Measurements from ENCODE around the gene DSE.

Gene DSE

DNA sequence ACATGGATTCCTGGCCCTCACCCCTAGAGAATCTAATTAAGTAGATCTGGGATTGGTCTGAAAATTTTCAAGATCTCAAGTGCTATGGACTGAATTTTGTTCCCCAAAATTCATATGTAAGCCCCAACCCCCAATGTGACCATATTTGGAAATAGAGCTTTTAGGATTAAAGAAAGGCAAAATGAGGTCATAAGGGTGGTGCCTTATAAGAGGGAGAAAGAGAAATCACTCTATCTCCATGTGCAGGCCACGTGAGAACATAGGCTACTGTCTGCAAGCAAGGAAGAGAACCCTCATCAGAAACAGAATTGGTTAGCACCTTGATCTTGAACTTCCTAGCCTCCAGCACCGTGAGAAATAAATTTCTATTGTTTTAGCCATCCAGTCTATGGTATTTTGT, 8.5 kb upstream of the DSE start:
- no peak for DNase-seq (ENCODE audit: low read depth in 2 of 2)

DNA sequence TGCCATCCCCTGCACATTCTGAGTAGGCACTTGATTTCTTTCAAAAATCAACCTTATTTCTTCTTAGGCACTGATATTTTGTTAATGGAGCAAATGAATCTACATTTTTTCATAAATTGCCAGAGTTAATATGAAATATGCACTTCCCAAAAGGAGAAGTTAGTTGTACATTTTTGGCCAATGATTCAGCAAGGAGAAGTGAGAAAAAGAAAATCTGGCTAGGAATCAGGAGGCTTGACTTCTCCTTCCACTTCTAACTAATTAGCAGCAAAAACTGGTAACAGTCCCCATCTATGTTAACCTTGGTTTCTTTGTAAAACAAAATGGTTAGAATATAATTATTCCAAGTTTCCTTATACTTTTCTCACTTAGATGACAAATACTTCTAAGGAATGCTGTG, 7.0 kb upstream of the DSE start:
- DNase-seq (ENCODE audit: low read depth in 2 of 2), result no peak

DNA sequence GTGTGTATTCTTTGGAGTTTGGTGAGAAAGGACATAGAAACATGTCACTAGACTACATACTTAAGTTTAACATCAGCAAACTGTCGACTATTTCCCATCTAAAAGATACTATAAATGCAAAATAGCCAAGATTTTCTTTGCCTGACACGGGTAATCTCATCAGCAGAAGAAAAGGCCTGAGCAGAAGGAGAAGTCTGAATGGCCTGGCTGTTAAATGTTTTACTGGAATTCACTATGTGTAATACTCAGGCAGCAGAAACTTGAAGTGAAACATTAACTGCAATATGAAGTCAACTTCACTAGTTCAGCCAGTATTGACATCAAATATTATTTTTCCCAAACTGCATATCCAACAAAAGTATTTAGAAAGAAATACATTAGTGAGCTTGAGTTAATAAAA, 6.4 kb upstream of the DSE start:
- no peak for DNase-seq (ENCODE audit: low read depth in 2 of 2)

DNA sequence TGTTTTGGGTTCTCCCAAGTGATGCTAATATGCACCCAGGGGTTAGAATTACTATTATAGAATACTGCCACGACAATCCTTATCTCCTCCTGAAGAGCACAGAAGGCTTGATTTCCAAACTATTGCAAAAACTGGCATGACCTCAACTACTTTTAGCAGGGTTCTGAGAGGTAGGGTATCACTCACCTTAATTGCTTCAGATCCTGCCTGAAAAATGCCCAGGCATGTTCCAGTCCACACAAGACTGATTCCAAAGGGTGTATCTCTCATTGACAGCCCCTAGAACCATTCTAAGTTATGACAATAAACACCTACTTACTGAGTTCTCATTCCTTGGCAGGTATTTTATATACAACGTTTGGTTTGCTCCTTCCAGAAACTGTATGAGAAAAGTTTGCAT, 5.0 kb upstream of the DSE start:
- no peak for DNase-seq (ENCODE audit: low read depth in 2 of 2)

DNA sequence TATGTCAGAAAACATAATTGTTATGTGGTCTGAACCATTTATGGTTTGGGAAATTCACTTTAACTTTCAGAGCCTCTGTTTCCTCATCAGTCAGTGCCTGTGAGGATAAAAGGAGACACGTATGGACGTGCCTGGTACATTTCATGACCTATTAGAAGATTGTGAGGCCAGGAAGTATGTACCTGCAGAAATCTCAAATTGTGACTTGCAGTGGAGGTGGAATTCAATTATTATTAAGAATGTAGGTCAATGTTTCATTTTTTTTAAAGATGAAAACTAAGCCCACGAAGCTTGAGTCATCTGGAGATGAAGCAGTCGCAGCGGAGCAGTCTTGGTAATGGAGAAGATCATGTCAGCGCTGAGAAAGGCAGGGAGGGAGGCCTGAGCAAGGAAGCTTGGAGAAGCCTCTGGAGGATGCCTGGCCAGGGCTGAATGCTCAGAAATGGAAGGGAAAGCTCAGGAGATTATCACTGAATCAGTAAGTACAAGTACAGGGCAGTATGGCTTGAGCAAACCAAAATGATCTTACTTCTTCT, 3.9 kb upstream of the DSE start:
- DNase-seq (ENCODE audit: low read depth in 2 of 2), result no peak

DNA sequence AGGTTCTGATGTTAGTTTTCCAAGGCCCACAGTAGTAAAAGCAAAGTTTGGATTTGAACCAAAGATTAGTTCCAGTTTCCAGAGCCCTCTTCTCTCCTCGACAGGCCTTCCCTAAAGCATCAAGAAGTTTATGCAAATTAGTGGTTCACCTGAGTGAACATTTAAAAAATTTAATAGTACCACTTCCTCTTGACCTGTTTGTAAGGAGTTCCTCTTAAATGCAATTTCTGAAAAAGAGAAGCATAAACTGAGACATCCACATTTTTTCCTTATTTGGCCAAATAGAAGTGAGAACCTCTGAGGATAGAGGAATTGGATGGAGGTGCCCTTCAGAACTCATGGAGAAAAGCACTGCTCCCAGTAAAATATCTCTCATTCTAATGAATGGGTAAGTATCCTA, 1.2 kb upstream of the DSE start:
- DNase-seq (ENCODE audit: low read depth in 2 of 2), result no peak

DNA sequence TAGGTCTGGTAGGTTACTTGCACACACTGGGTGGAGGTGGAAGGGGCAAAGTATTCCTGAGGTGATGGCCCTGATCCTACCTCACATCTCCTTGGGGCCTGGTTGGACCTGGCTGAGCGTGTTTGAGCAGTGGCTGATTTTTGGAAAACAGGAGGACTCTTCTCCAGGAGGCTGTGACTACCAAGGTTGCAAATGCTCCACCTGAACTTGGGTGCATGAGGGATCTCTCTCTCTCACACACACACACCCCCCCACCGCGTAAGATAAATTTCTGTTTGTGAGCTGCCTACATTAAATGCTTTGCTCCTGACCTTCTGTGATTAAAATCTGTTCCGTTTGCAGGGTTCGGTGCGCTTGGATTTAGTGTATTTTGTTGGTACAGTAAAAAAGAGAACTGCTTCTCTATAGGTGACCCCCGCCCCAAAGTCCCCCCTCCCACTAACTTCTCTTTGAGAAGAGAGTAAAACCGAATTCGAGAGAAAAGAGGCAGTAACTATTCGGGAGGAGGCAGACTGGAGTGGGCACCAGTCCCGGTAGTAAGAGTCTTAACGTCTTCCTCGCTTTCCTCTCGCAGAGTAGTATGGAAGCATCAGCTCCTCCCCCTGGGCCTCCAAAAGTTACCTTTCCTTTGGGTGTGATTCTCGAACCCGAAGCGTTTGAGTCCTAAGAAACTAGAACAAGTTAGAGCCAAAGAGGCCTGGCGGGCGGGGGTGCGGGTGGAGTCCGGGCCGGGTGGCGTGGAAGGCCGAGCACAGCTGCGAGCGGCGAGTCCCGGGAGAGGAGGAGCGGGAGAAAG, 585 bp upstream of the DSE start:
- DNase-seq (ENCODE audit: low read depth in 2 of 2), result no peak

DNA sequence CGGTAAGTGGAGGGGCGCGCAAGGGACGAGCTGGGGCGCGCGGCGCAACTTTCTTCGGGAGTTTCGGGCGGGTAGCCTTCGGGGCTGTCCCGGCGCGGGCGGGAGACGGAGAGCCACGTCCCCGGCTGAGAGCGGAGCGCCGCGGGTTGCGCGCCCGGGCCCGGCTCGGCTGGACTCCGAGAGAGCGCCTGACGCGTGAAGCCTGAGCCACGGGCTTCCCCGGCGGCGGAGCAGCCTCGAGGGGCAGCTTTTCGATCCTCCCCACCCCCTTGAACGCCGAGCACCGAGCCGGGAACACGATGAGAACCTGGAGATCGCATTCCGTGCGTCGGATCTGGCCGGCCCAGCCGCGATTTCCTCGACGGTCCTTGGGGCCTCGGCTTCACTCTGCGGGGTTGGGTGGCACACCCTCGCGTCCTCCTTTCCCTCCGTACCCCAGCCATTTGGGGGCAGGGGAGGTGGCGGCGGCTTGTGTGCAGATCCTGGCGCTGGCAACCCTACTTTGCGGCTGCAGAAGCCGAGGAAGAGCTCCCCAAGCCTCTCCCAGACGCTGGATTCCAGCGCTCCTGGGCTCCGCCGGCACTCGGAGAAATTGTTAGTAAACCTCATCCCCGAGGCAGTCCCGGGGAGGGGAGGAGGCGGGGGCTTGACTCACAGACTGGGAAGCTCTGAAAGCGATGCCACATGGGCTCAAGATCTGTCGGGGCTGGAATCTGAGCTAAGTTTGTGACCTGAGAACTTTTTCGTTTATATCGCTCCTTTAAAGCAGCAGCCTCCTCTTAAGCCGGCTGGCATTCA, 572 bp downstream of the DSE start:
- DNase-seq (ENCODE audit: low read depth in 2 of 2), result no peak

DNA sequence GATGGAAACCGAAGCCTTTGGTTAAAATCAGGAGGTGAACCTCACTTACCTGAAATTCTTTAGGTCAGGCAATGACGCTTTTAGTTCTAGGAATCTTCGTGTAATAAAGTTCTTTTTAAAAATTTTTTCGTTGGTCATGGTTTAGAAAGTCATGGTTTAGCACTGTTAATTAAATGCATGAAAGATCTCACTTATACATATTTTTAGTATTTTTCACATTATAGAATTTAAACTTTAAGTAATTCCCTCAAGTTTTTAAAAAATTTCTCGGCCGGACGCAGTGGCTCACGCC, 1.1 kb downstream of the DSE start:
- no peak for DNase-seq (ENCODE audit: low read depth in 2 of 2)

DNA sequence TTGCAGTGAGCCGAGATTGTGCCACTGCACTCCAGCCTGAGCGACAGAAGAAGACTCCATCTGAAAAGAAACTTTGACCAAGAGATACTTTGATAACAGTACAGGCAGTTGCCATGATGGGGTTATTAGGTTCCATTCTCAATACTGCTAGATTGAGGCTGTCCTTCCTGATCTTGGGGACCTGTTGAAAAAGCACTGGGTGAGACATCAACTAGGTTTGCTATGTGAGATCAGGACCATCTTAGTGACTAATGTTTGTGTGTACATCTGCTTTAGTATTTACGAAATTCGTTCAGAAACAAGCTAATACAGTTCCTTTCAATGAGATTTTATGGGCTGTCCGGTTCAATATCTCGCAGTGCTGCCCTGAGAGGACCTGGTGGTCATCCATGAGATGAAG, 2.6 kb downstream of the DSE start:
- DNase-seq (ENCODE audit: low read depth in 2 of 2), result no peak

DNA sequence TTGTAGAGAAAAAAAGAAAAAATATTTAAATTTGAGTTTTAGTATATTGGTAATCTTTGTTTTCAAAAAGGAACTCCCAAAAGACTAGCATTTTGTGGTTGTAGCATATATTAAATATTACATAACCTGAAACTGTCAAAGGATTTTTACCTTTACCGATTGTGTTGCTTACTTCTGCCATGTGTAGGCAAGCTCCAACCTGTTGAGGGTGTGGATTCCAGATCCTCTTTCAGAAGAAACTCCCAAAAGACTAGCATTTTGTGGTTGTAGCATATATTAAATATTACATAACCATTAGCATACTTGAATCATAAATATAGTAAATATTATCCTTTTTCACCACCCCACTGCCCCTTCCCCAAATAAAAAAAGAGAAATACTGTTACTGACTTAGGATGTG, 3.2 kb downstream of the DSE start:
- no peak for DNase-seq (ENCODE audit: low read depth in 2 of 2)

DNA sequence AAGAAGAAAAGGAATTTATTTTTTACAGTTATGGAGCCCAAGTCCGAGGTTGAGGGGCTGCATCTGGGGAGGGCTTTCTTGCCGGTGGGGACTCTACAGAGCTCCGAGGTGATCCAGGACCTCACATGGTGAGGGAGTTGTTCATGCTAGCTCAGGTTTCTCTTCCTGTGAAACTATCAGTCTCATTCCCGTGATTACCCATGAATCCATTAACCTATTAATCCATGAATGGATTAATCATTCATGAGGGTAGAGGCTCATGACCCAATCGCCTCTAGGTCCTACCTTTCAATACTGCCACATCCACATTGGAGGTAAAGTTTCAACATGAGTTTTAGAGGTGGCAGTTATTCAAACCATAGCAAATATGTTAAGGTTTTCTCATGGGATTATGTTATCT, 3.8 kb downstream of the DSE start:
- DNase-seq (ENCODE audit: low read depth in 2 of 2), result no peak

DNA sequence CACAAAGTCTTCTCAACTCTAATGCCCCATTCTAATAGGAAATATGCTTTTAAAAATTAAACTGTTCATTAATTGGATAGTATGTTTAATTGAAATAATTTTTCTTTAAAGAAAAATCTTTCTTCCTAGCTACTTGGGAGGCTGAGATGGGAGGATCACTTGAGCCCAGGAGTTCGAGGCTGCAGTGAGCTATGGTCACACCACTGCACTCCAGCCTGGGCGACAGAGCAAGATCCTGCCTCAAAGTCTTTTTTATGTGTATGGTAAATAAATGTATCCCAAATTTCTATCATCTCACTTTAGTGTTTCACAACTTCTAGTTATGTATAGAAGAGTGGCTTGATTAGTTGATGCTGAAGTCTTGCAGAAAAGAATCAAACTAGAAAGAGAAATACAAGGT, 4.5 kb downstream of the DSE start:
- DNase-seq (ENCODE audit: low read depth in 2 of 2), result no peak

DNA sequence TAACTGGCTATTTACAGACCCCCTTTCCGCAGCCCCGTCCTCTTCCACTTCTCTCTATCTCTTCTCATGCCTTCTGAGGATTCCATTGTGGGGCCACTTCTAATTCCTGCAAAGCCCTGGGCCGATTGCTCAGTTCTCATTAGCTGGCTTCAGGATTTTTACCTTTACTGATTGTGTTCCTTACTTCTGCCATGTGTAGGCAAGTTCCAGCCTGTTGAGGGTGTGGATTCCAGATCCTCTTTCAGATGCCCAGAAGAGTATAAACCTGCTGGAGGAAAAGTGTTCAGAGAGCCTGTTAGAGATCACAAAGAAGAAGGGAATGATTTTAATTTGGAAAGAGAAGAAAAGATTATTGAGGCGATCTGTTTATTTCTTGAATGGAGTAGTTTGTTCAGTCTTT, 5.4 kb downstream of the DSE start:
- DNase-seq (ENCODE audit: low read depth in 2 of 2), result no peak

DNA sequence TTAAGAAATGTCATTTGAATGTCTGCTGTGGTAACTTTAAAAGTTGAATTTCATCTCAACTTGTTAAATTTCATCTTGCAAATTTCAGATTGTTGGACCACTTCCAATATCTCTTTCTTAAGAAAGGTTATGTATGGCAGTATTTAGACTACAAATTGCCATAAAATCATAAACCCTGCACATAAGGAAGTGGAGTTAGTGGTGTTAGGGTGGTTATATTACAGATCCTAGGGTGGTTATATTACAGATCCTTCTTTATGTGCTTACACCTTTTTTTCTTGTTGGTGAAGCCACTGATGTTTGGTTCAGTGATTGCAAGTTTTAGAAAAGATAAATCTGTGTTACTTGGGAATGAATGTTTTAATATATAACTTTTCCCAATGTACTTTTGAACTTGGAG, 9.0 kb downstream of the DSE start:
- DNase-seq (ENCODE audit: low read depth in 2 of 2), result no peak

DNA sequence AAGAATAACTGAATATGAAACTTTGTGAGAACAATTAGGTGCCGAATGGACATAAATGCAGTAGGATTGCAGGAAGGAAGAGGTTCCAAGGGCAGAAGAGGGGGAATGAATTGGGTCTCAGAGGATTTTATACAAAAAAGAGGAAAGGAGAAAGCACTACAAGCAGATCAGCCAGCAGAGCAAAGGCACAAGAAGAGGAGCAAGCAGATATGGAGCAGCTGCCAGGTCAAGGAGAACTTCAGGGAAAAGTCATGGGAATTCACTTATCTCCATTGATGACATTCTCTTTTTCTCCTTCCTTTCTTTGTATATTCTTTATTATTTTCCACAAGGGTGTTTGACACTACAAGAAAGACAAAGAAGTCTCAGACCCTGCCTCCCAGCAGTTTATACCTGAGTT, 9.6 kb downstream of the DSE start:
- DNase-seq (ENCODE audit: low read depth in 2 of 2), result no peak

DNA sequence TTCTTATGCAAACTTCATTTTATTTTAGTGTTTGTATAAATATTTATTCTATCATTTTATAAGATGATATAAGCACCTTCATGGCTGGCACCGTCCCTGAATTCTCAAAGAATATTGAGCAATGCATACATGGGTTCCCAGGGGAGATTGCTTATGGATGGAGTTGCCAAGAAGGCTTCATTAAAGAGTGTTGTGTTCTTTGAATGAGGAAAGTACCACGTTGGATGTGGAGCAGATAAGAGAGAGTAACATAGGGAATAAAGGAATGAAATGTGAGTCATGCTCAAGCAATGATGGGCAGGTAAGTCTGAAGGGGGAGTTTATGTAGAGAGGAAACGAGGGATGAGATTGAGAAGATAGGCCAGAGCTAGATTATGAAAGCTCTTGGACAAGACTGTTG, 10.3 kb downstream of the DSE start:
- no peak for DNase-seq (ENCODE audit: low read depth in 2 of 2)

DNA sequence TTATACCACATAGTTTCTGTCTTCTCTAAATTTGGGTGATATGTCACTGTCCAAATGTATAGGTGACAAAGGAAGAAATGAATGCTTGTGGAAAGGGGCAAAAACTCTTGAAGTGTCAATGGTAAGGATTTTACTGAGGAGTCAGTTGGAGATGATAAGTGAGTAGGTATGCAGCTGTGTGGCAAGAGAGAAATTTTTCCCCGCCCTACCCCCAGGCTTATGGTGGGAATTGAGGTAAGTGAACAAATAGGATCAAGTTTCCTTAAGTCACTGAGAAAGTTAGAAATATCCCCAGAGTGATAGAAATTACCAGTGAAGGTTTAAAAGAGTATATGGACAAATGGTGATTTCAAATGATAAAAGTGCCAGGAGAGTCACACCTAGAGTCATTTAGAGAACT, 11.8 kb downstream of the DSE start:
- no peak for DNase-seq (ENCODE audit: low read depth in 2 of 2)

DNA sequence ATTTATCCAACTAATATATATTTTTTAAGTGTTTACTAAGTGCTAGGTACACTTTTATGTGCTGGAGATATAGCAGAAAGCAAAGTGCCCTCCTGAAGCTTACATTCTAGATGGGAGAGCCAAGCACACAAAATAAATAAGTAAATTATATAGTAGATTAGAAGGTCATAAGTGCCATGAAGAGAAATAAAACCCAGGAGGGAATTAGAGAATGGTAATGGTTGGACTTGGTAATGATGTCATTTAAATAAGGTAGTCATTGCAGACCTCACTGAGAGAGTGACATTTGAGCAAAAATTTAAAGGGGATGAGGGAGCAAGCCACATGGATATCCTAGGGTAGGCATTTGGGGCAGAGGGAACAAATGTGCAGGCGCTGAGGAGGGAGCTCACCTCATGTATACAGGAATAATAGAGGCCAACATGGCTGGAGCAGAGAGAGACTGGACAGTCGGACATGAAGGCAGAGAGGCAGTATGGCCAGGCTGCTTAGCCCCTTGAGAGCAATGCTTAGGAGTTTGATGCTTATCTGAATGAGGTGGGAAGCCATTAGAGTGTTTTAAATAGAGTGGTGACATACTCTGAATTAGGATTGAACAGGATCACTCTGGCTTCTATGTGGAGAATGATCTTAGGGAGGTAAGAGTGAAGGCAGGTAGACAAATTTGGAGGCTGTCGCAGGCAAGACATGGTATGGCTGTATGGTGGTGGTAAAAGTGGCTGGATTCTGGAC, 14.1 kb downstream of the DSE start:
- no peak for DNase-seq (ENCODE audit: low read depth in 2 of 2)

DNA sequence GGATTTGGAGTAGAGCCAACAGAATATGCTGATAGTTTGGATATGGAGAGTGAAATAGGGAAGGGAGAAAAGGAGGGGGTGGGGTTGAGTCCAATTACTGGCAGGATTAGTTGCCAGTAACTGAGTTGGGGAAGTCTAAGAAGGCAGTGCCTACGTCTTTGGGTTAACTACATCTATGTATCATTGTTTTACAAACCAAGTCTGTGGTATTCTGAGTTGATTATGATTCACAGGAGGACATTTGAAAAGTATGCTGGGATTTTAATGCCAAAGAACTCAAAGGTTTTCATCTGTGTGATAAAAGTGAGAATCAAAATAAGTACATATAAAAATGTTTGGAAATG, 14.7 kb downstream of the DSE start:
- no peak for DNase-seq (ENCODE audit: low read depth in 2 of 2)

DNA sequence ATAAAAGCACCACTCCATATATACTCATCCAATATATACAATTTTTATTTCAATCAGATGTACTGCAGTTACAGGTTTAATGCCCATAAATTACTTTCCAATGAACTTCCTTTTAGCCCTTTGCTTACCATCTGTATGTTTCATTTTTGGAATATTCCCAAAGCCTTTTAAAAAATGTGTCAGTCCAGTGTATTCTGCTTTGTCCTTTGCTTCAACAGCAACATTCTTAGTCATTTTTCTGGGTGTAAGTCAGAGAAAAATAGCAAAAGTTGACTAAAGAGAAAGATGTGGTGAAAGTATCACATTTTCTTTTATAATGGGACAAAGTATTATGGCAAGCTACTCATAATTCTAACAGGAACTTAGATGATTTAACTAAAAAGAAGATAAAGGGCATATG, 15.2 kb downstream of the DSE start:
- no peak for DNase-seq (ENCODE audit: low read depth in 2 of 2)

DNA sequence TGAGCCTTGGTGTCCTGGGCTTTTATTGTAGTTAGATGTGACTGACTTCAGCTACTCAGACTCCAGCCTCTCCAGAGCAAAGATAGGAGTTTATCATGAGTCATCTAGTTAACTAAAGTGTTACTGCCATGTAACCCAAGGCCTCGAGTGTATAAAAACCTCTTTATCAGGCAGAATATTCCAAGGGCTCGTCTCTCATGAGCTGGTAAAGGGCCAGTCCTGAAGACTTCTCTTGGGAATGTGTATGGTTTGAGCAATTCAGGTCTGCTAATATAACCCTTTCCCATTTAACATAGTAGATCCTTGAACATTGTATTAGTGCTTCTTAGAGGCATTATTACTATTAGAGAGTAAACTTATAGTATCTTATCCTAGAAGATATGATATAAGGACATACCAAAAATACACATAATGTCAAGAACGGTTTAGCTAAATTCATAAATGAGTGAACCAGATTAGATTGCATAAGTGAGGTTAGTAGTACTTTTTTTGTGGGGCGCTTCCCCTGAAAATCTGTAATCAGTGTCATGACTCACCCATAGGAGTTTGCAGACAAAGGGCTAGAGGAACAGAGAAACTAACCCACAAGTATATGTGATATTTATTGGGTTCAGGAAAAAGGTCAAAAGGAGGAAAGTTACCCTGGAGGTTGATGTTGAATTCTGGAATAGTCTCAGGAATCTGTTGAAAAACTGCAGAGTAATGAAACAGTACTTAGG, 16.0 kb downstream of the DSE start:
- no peak for DNase-seq (ENCODE audit: low read depth in 2 of 2)

All from stimulated activated CD8-positive, alpha-beta memory T cell treated with anti-CD3 and anti-CD28 coated beads, Interleukin-2, amount 100 ng/mL, for 1 hour (primary cell).